Measurements from ENCODE around the gene OBI1.

The OBI1 gene

DNA sequence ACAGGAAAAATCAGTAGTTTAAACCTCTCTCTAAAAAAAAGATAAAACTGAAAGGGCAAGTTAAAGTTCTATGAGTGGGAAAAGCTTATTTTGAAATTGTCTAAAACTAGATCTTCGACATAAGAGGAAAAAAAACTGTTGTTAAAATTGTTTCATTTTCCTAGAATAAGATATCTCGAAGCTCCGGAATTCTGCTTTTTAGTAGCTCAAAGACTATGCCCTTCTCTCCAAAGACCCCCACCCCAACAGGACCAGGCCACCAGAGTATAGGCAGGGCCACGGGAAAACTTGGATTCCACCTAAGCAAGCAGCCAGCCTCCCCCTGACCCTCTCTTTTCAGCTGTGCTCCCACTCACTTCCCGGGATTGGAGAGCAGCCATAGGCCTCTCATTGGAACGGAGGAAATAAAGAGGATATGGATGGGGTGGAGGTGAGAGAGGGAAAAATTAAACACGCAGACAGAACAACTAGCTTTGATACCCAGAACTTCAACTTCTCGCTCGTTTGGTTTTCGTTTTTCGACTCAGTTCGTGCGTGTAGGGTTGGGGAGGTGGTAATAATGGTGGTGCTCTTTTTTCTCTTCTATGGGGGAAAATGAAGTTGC is 58.6 kb downstream of the OBI1 start:
- peaks cover 97% of the 10 kb centered on the region for H3K27me3 ChIP-seq (ENCODE audit: control insufficient read depth, insufficient read depth, low read length)
- H3K4me3 ChIP-seq (ENCODE audit: low read length) = no peak overlapping the region
- H3K36me3 ChIP-seq (ENCODE audit: control insufficient read depth, low read depth, low read length) = no peaks in the 10 kb centered on the region
- peaks cover 22% of the 10 kb centered on the region for H3K4me1 ChIP-seq (ENCODE audit: control insufficient read depth, low read depth, low read length)
- no peak overlapping the region for H3K9ac ChIP-seq (ENCODE audit: low read length)
- H3K9me3 ChIP-seq (ENCODE audit: control insufficient read depth, low read depth, low read length) = no peaks in the 10 kb centered on the region
- H3K27ac ChIP-seq (ENCODE audit: low read length) = no peak overlapping the region

DNA sequence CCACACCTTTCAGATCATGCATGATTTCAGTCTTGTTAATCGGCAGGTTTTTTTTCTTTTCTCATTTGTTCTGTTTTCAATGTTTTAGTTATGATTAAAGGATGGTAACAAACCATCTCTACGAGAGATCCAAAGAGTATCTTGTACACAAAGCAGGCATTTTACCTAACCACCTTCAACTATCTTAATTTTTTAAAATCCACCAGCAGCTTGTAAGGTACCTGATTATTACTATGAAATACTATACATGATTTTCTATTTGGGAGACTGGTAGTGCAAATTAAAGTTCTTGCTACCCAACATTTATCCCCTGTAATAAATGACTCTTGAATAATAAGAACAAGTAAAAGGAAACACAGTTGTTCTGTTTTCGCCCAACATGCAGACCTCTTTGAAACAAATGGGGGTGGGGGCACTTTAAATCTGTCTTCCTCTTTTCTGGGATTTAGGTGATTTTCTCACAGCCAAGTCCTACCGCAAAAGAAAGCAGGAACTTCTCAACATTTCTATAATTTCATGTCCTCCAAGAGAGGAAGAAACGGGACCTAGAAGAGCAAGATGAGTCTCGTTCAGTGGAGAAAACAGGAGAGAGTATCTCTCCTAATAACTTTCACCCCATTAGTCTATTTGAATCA is 59.2 kb downstream of the OBI1 start:
- Histone ChIP-seq H3K9ac (ENCODE audit: low read length) (no peak overlapping the region), H3K9me3 (ENCODE audit: control insufficient read depth, low read depth, low read length) (no peaks in the 10 kb centered on the region), H3K4me3 (ENCODE audit: low read length) (no peak overlapping the region), H3K4me1 (ENCODE audit: control insufficient read depth, low read depth, low read length) (peaks cover 19% of the 10 kb centered on the region), H3K36me3 (ENCODE audit: control insufficient read depth, low read depth, low read length) (no peaks in the 10 kb centered on the region), H3K27ac (ENCODE audit: low read length) (no peak overlapping the region), H3K27me3 (ENCODE audit: control insufficient read depth, insufficient read depth, low read length) (peaks cover 97% of the 10 kb centered on the region)

DNA sequence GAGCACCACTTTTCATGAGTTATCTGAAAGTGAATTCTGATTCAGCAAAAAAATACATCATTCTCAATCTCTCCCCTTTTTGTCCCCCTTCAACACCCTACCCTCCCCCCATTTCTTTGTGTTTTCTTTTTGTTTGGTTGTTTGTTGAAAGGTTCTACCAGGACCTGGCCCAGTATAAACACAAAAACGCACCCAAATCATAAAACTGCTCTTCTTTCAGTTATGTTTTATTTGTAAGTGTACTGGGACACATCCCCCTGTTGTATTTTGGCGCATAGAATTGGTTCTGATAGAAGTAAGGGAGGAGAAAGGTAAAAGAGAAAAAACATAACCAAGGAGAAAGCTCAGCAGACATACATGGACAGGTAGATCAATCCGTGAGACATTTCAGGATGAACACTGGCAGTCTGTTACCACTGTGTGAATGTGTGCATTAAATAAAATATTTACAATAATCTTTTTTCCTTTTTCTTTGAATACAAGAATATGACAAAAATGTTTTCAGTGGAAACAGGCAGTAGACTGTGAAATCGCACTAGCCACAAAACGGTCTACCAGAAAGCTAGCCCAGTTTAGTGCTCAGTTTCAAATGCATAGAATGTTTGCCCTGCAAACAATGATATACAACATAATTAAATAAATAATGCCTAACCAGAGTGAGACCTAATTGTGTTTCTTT is 59.9 kb downstream of the OBI1 start:
- H3K4me1 ChIP-seq (ENCODE audit: control insufficient read depth, low read depth, low read length) = peaks cover 23% of the 10 kb centered on the region
- H3K4me3 ChIP-seq (ENCODE audit: low read length) = no peak overlapping the region
- H3K36me3 ChIP-seq (ENCODE audit: control insufficient read depth, low read depth, low read length) = no peaks in the 10 kb centered on the region
- H3K27ac ChIP-seq (ENCODE audit: low read length) = no peak overlapping the region
- H3K9ac ChIP-seq (ENCODE audit: low read length) = no peak overlapping the region
- no peaks in the 10 kb centered on the region for H3K9me3 ChIP-seq (ENCODE audit: control insufficient read depth, low read depth, low read length)
- H3K27me3 ChIP-seq (ENCODE audit: control insufficient read depth, insufficient read depth, low read length) = peaks cover 97% of the 10 kb centered on the region

DNA sequence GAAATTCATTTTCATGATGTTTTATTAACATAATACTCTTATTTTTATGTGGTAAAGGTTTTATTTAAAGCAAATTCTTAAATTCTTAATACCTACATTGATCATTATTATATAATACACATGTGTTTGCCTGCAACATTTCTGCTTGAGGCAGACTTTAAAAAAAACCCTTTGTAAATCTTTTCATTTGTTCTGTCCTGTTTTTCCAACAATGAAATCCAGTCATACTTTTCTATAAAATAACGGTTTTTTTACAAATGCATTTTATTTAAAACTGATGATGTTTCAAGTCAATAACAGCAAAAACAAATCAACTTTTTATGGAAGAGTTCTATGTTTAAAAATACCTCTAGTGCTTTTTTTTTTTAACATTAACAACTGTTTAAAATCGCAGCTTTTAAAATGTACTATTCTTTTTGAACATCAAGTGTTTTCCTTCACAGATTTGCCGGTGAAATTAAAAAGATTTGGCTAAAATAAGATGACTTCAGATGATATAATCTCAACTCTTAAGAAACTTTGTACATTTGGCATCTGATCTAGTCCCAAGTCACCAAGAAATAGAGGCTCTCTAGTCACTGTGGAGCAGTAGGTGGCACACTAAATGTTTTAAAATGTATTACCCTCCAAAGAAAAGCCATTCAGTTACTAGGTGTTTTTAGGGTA is 60.7 kb downstream of the OBI1 start:
- Histone ChIP-seq H3K27me3 (ENCODE audit: control insufficient read depth, insufficient read depth, low read length) (peaks cover 97% of the 10 kb centered on the region), H3K4me1 (ENCODE audit: control insufficient read depth, low read depth, low read length) (peaks cover 25% of the 10 kb centered on the region), H3K9ac (ENCODE audit: low read length) (no peak overlapping the region), H3K9me3 (ENCODE audit: control insufficient read depth, low read depth, low read length) (no peaks in the 10 kb centered on the region), H3K4me3 (ENCODE audit: low read length) (no peak overlapping the region), H3K27ac (ENCODE audit: low read length) (no peak overlapping the region), H3K36me3 (ENCODE audit: control insufficient read depth, low read depth, low read length) (no peaks in the 10 kb centered on the region)

DNA sequence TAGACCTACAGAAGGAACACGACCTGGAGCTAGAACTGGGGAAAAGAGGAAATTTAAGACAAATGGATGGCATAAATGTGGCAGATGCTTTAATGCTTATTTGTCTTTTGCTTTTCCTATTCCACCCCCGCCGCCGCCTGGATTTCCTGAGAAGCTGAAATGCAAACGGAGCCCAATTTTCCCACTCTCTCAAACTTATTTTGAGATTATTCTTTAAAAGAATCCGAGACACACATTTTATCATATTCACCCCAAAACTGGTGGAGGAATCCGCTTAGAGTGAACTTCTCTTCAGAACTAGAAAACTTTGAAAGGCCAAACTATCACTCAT is 61.4 kb downstream of the OBI1 start:
- Histone ChIP-seq H3K4me1 (ENCODE audit: control insufficient read depth, low read depth, low read length) (peaks cover 25% of the 10 kb centered on the region), H3K9ac (ENCODE audit: low read length) (no peak overlapping the region), H3K9me3 (ENCODE audit: control insufficient read depth, low read depth, low read length) (no peaks in the 10 kb centered on the region), H3K36me3 (ENCODE audit: control insufficient read depth, low read depth, low read length) (no peaks in the 10 kb centered on the region), H3K4me3 (ENCODE audit: low read length) (no peak overlapping the region), H3K27me3 (ENCODE audit: control insufficient read depth, insufficient read depth, low read length) (peaks cover 97% of the 10 kb centered on the region), H3K27ac (ENCODE audit: low read length) (no peak overlapping the region)

DNA sequence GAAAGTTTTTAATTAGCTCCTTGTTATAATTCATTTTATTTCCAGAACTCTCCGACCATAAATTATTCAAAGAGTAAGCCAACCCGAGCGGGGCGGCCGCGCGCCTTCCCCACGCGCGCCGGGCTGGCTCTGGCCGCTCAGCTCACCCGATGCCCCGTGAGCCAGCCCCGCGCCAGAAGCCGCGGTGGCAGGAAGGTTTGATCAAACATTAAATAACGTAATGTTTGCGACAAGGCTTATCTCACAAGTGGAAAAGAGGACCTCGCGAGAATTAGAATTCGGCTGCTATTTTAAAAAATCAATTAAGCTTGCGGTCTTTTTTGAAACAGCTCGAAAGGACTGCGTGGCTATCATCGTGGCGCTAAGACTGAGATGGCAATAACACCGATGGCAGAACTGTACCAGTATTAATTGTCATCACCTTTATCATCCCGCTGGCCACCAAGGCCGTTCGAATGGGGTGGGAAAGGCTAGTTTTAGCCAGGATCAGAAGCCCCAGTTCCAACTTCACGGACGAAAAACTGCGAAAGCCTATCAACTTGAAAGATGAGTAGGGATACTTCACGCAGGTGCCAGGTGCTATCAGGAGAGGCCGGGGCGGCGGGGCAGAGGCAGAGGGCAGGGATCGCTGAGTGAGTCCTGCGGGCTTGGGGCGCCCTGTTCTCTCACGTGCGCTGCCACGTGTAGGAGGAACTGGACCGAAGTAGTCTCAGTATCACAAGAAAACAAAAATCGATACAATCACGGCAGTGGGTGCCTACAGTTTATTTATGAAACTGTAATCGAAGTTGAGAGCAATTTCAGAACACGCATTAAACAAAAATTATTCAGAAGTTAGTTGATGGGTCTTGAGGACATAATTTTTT is 62.0 kb downstream of the OBI1 start:
- H3K9ac ChIP-seq (ENCODE audit: low read length) = no peak overlapping the region
- peaks cover 98% of the 10 kb centered on the region for H3K27me3 ChIP-seq (ENCODE audit: control insufficient read depth, insufficient read depth, low read length)
- H3K4me3 ChIP-seq (ENCODE audit: low read length) = peak overlapping the region; percentile 58
- H3K9me3 ChIP-seq (ENCODE audit: control insufficient read depth, low read depth, low read length) = no peaks in the 10 kb centered on the region
- no peak overlapping the region for H3K27ac ChIP-seq (ENCODE audit: low read length)
- no peaks in the 10 kb centered on the region for H3K36me3 ChIP-seq (ENCODE audit: control insufficient read depth, low read depth, low read length)
- peaks cover 25% of the 10 kb centered on the region for H3K4me1 ChIP-seq (ENCODE audit: control insufficient read depth, low read depth, low read length)

DNA sequence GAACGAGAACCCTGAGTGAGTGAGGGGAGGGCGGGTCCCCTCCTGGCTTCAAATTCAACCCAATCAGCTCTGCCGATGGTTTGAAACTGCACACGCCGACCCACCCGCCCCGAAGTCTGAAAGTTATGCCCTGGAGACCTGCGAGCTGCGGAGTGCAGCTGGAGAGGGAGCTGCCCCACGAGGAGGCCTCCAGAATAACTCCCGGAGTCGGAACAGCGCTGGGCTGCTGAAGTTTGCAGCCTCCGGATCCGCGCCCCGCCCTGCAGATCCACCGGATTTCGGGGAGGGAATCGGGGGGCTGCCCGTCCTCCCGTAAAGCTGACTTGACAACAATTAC is 62.6 kb downstream of the OBI1 start:
- Histone ChIP-seq H3K4me1 (ENCODE audit: control insufficient read depth, low read depth, low read length) (peaks cover 25% of the 10 kb centered on the region), H3K36me3 (ENCODE audit: control insufficient read depth, low read depth, low read length) (no peaks in the 10 kb centered on the region), H3K4me3 (ENCODE audit: low read length) (peak overlapping the region; percentile 58), H3K9me3 (ENCODE audit: control insufficient read depth, low read depth, low read length) (no peaks in the 10 kb centered on the region), H3K27me3 (ENCODE audit: control insufficient read depth, insufficient read depth, low read length) (peaks cover 100% of the 10 kb centered on the region), H3K9ac (ENCODE audit: low read length) (no peak overlapping the region), H3K27ac (ENCODE audit: low read length) (no peak overlapping the region)

DNA sequence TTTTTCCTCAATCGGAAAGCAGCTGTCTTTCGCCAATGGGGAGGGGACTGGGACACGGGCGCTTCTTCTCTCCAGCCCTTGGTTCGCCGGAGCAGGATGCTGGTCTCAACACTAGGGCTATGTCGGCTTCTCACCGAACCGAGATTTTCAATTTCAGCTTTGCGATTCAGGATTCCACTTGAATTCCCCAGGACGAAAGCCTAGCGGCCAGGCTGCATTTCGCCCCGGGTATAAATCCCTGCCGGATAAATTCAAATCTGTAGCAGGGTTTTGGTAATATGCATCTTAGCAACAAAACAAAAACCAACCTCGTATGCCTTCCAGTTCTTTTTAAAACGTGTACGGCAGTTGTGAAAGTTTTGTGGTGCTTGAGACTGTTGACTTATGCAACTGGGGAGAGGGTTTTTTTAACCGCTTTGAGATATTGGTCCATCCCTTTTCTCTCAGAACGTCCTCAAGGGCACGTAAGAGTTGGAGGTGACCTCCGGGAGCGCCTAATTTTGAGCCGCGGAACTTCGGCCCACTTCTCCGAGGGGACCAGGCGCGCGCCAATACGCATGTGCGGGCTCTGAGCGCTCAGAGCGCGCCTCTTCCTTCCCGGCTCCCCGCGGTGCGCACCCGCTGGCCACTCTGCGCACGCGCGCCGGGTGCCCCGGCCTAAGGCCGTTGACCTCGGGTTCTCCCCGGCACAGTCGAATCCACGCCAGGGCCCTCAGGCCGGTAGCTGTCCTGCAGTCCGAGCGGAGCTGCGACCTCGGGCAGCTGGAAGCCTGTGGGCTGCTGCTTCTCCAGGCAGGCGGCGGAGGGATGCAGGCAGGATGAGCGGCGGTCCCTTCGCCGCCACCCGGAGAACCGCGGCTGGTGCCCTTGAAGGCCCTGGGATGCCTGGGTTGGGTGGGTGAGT is 63.2 kb downstream of the OBI1 start:
- Histone ChIP-seq H3K4me1 (ENCODE audit: control insufficient read depth, low read depth, low read length) (peaks cover 25% of the 10 kb centered on the region), H3K27me3 (ENCODE audit: control insufficient read depth, insufficient read depth, low read length) (peaks cover 100% of the 10 kb centered on the region), H3K9ac (ENCODE audit: low read length) (no peak overlapping the region), H3K9me3 (ENCODE audit: control insufficient read depth, low read depth, low read length) (no peaks in the 10 kb centered on the region), H3K36me3 (ENCODE audit: control insufficient read depth, low read depth, low read length) (no peaks in the 10 kb centered on the region), H3K27ac (ENCODE audit: low read length) (no peak overlapping the region), H3K4me3 (ENCODE audit: low read length) (peak overlapping the region; percentile 58)

DNA sequence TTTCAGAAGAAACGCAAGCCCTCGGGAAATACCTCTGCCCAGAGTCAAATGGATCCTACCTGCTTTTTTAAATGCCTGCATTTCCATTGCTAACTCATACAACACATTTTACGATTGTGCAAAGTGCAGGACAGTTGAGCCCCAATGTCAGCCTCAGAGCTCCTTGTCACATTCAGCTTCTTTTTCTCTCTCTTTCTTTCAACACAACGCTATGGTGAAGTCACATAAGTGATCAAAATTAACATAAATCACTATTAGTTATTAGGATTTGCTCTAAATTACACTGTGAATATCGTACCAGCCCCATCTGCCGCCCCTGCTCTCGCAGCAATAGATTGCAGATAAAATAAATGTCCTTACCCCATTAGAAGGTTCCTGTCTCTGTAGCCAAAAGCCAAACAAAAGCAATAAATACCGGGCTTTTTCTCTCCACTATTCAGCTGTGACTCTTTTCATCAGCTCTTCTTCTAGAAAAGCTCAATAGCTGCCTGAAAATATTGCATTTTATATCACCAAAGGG is 64.4 kb downstream of the OBI1 start:
- peaks cover 25% of the 10 kb centered on the region for H3K4me1 ChIP-seq (ENCODE audit: control insufficient read depth, low read depth, low read length)
- H3K36me3 ChIP-seq (ENCODE audit: control insufficient read depth, low read depth, low read length) = no peaks in the 10 kb centered on the region
- peak overlapping the region; percentile 40 for H3K4me3 ChIP-seq (ENCODE audit: low read length)
- peaks cover 100% of the 10 kb centered on the region for H3K27me3 ChIP-seq (ENCODE audit: control insufficient read depth, insufficient read depth, low read length)
- H3K9me3 ChIP-seq (ENCODE audit: control insufficient read depth, low read depth, low read length) = no peaks in the 10 kb centered on the region
- no peak overlapping the region for H3K27ac ChIP-seq (ENCODE audit: low read length)
- H3K9ac ChIP-seq (ENCODE audit: low read length) = no peak overlapping the region

DNA sequence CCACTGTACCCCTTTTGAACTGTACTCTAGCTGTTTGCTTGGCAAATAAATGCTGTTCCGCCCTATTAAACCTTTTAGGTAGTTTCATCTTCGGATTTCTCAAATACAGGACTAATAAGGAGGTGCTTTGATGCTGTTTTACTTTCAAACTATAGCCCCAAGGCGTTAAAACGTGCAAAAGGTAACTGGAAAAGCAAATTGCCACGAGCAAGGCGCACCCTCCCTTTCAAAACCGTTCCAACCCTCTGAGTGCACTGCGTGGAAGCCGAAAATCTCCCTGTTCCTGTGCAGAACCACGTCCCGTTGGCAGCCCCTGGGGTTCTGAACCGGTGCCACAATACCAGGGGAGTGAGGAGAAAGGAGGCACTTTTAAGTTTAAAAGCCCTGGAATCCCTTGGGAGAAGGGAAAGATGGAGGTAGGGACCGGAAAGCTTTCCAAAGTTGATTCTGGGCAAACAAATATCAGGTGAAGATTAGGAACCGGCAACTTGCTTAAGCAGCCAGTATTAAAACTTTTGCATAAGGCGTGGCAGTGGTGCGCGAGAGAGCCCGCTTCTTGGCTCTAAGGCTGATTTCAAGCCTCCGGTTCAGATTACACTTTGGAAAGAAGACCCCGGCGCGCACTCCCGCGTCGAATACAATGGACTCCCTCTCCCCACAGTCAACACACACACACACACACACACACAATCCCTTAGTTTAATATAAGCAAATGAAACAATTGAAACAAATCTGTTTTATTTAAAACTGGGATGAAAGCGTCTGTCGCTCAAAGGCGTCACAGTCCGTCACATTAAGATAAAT is 65.1 kb downstream of the OBI1 start:
- no peaks in the 10 kb centered on the region for H3K36me3 ChIP-seq (ENCODE audit: control insufficient read depth, low read depth, low read length)
- H3K4me1 ChIP-seq (ENCODE audit: control insufficient read depth, low read depth, low read length) = peaks cover 25% of the 10 kb centered on the region
- no peak overlapping the region for H3K9ac ChIP-seq (ENCODE audit: low read length)
- H3K27me3 ChIP-seq (ENCODE audit: control insufficient read depth, insufficient read depth, low read length) = peaks cover 100% of the 10 kb centered on the region
- no peaks in the 10 kb centered on the region for H3K9me3 ChIP-seq (ENCODE audit: control insufficient read depth, low read depth, low read length)
- H3K4me3 ChIP-seq (ENCODE audit: low read length) = peak overlapping the region; percentile 40
- no peak overlapping the region for H3K27ac ChIP-seq (ENCODE audit: low read length)

All from iPS-18a (cell line).